ENCODE data around the gene GNAI1. TPM values are rescaled to one million over a fixed set of nuclear protein-coding genes. Genes with fewer than 3 reads are reported as not detected.

GNAI1 gene
- total and polyA plus RNA-seq, 2 of the 13 experiments (the other 11 are each of a cell fraction or from before 2014, with no cell fraction given): 3.5 to 5.7 TPM

- TF ChIP-seq SIX1 (CRISPR knock-in tag; IDR thresholded peaks at IDR 0.05; ENCODE audit: borderline replicate concordance) (peak; percentile 68; the same call in 1 of the 2 replicates), NFKB2 (CRISPR knock-in tag; IDR thresholded peaks at IDR 0.05; ENCODE audit: borderline replicate concordance) (no peak), KLF9 (CRISPR knock-in tag; IDR thresholded peaks at IDR 0.05; ENCODE audit: low read depth) (no peak), ZNF331 (CRISPR knock-in tag; IDR thresholded peaks at IDR 0.05) (peak; percentile 81)
Observed at GRCh38 chr7:80210400-80210799, 75.8 kb downstream of the GNAI1 start (continued).

DNA sequence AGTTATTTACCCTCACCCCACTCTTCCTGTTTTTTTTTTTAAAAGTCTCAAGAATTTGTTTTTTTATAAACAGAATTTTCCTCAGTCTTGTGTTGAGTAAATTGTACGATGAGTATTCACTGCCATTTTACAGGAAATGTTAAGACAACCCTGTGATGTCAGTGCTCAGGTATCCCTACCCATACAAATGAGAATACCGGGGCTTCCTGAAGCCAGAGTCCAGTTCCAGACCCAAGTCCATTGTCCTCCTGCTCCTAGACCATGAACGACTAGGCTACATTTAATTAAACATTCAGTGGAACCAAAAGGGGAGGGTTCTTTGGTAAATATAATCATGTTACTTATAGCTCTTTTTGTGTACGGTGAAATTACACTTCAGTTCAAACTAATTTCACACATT, 79.2 kb downstream of the GNAI1 start:
- no peaks in the 10 kb centered on the region; a peak in 1 of 5 replicates for H3K36me3 ChIP-seq (replicated peaks in 1 of 2; ENCODE audit: control insufficient read depth in 1 of 2, insufficient read depth in 2 of 2, low read length in 2 of 2)
- no TSS peak for BruUV-seq (replicated peaks)
- H3K79me2 ChIP-seq (ENCODE audit: insufficient read depth, low read length): no peaks in the 10 kb centered on the region
- ChIA-PET POLR2A (no interaction called here), CTCF (ENCODE audit: low intra/inter-chr PET ratio, low total read pairs) (no interaction called here)
- FAIRE-seq: no peak
- peak; percentile 20 for DNase-seq (ENCODE audit: low spot score)
- intact Hi-C loops (cut with micrococcal nuclease; ENCODE audit: unreplicated experiment) (loop anchor here (5.0 kb wide), 1 partner anchor 77 kb away; no protein-coding TSS in a partner anchor), in situ Hi-C loops (cut with HindIII; ENCODE audit: extremely low pct_ligation_motif_present, low pct_unique_long_range_greater_than_20kb) (no loop called here)
- H3K4me1 ChIP-seq (ENCODE audit: insufficient read depth, low read length): peaks cover 42% of the 10 kb centered on the region
- no peak overlapping the region for H3K4me3 ChIP-seq (replicated peaks in 1 of 3; ENCODE audit: insufficient read depth in 1 of 3, low read depth in 2 of 3, low read length in 3 of 3)
- WGBS (ENCODE audit: low lambda C conversion rate): 70% methylated on average over 4 of the region's 4 CpGs
- no peak overlapping the region for H3K9ac ChIP-seq (ENCODE audit: insufficient read depth, low read depth, low read length)
- H4K20me1 ChIP-seq (ENCODE audit: insufficient read depth, low read length): no peaks in the 10 kb centered on the region
- no peak overlapping the region for H3K4me2 ChIP-seq (ENCODE audit: low read depth, low read length)
- ATAC-seq: 0 out of 3 replicates have a peak, but pooled peaks have one; percentile 21
- no peaks in the 10 kb centered on the region for H3K9me3 ChIP-seq (ENCODE audit: low read length)
- H2AFZ ChIP-seq (ENCODE audit: low read length): no peak overlapping the region
- no peak overlapping the region for H3K27ac ChIP-seq (ENCODE audit: extremely low read length, insufficient read depth, low read length)
- no peaks in the 10 kb centered on the region for H3K27me3 ChIP-seq (ENCODE audit: control insufficient read depth in 1 of 2, insufficient read depth in 2 of 2, low read length in 2 of 2)
- TF ChIP-seq THRA (CRISPR knock-in tag; IDR thresholded peaks at IDR 0.05; ENCODE audit: borderline replicate concordance): no peak
- TF ChIP-seq CREB3 (CRISPR knock-in tag; IDR thresholded peaks at IDR 0.05): no peak
- no peak for TF ChIP-seq DZIP1 (CRISPR knock-in tag; IDR thresholded peaks at IDR 0.05)
- no peak for TF ChIP-seq GATAD2A (CRISPR knock-in tag; IDR thresholded peaks at IDR 0.05)
- peak; percentile 29 for TF ChIP-seq HNF4A (CRISPR knock-in tag; IDR thresholded peaks at IDR 0.05)
- TF ChIP-seq, protein P1, sequence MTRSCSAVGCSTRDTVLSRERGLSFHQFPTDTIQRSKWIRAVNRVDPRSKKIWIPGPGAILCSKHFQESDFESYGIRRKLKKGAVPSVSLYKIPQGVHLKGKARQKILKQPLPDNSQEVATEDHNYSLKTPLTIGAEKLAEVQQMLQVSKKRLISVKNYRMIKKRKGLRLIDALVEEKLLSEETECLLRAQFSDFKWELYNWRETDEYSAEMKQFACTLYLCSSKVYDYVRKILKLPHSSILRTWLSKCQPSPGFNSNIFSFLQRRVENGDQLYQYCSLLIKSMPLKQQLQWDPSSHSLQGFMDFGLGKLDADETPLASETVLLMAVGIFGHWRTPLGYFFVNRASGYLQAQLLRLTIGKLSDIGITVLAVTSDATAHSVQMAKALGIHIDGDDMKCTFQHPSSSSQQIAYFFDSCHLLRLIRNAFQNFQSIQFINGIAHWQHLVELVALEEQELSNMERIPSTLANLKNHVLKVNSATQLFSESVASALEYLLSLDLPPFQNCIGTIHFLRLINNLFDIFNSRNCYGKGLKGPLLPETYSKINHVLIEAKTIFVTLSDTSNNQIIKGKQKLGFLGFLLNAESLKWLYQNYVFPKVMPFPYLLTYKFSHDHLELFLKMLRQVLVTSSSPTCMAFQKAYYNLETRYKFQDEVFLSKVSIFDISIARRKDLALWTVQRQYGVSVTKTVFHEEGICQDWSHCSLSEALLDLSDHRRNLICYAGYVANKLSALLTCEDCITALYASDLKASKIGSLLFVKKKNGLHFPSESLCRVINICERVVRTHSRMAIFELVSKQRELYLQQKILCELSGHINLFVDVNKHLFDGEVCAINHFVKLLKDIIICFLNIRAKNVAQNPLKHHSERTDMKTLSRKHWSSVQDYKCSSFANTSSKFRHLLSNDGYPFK (CRISPR knock-in tag; IDR thresholded peaks at IDR 0.05; ENCODE audit: borderline replicate concordance): no peak
- TF ChIP-seq, protein P2, sequence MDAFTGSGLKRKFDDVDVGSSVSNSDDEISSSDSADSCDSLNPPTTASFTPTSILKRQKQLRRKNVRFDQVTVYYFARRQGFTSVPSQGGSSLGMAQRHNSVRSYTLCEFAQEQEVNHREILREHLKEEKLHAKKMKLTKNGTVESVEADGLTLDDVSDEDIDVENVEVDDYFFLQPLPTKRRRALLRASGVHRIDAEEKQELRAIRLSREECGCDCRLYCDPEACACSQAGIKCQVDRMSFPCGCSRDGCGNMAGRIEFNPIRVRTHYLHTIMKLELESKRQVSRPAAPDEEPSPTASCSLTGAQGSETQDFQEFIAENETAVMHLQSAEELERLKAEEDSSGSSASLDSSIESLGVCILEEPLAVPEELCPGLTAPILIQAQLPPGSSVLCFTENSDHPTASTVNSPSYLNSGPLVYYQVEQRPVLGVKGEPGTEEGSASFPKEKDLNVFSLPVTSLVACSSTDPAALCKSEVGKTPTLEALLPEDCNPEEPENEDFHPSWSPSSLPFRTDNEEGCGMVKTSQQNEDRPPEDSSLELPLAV (CRISPR knock-in tag; conservative IDR thresholded peaks at IDR 0.05; ENCODE audit: low read depth): no peak
- no peak for TF ChIP-seq ETV6 (CRISPR knock-in tag; conservative IDR thresholded peaks at IDR 0.05)
- peak; percentile 40; the same call in 1 of the 2 replicates for TF ChIP-seq POGZ (CRISPR knock-in tag; IDR thresholded peaks at IDR 0.05)
